Dermis blood vessel endothelial cell (primary cell): ENCODE data around the gene CMIP. TPM values are rescaled to one million over a fixed set of nuclear protein-coding genes. Genes with fewer than 3 reads are reported as not detected.
A peak's percentile ranks its signal among the peaks of the same experiment; 100 is the strongest.

Experiments
- DNase-seq: peaks from one replicate; pipeline ENCODE4 v3.0.0; 2010
- total RNA-seq: library from RNA; depleted of rRNA; stranded (reverse); fragments of >200 nt; gene quantifications from 2 replicates; pipeline ENCODE4 v1.2.3, GENCODE V29; 2014

Gene CMIP
- total RNA-seq, 1 donor from 2014 or later, result 39.0 TPM

GRCh38 chr16:81588326-81589081 is 143.9 kb downstream of the CMIP start:
- DNase-seq, result no peak

- no peak for DNase-seq
Observed at GRCh38 chr16:81589975-81590650, 145.5 kb downstream of the CMIP start.

GRCh38 chr16:81590714-81591544 is 146.3 kb downstream of the CMIP start:
- DNase-seq, result no peak

DNA sequence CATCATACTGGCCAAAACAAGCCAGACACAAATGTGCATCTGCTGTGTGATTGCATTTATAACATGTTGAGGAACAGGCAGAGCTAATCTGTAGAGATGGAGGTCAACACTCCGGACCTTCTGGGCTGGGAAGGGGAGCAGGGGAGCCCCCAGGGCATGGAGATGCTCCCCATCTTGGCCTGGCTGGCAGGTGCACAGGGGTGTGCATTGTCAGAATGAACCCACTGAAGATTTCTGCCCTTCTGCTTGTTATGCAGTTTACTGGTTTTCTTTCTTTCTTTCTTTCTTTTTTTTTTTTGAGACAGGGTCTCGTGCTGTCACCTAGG is 146.9 kb downstream of the CMIP start:
- DNase-seq, result no peak

DNA sequence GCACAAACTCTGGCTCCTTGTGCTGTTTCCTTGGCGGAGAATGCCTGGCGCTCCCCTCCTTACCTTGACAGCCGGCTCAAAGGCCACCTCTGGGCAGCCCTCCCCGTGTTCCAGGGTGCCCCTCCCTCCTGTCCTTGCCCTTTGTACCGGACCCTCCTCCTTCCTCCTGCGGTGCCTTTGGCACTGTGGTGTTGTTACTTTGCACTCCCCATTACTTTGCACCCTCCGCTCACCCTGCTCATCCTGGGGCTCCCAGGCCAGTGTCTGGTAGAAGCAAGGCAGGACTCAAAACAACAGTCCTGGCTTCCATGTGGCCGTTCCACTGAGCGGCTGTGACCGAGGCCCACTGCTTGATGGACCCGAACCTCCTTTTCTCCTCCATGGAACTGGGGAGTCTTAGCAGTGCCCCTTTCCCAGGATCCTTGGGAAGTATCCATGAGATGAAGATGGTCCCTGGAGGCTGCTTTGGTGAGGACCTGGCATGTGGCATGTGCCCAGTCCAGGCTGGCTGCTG is 147.8 kb downstream of the CMIP start:
- DNase-seq, result no peak

GRCh38 chr16:81593481-81593880 is 148.9 kb downstream of the CMIP start:
- no peak for DNase-seq

DNA sequence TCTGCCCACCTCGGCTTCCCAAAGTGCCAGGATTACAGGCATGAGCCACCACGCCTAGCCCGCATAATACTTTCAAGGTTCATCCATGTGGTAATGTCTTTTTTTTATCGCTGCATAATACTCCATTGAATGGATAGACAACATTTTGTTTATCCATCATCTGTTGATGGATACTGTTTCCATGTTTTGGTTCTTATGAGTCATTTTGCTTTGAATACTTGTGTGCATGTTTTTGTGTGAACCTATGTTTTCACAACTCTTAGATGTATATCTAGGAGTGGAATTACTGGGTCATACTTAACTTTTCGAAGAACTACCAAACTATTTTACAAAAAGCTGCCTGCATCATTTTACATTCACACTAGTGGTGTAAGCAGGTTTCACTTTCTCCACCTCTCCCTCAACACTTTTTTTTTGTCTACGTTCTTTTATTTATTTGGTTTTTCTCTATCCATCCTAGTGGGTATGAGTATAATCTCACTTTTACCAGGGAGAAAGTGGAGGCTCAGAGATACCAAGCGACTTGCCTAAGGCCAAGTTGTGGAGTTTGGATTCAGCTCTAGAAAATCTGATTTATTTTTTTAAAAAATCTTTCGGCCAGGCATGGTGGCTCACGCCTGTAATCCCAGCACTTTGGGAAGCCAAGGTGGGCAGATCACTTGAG is 151.2 kb downstream of the CMIP start:
- peak; percentile 50 for DNase-seq

DNA sequence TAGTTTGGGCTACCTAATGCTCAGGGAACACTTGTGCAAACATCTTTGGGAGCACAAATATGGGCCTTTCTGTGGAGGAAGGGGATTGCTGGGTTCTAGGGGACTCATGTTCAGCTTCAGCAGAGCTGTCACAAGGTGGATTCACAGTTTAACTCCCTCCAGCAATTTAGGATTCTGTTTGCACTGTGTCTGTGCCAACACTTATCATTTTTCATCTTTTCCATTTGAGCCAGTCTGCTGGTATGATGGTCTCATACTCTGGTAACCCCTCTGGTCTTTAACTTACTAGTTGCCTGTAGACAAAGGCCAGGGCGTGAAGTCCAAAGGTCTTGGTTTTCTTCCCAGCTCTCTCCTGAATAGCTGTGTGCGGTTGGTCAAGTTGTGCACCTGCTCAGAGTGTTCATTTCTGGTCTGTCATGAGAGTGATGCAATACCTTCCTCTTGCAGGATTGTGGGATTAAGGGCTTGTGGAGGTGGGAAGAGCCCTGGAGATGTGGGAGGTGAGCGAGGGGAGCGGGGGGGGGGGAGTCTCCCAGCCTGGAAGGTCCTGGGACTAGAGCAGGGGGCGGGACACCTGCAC is 152.6 kb downstream of the CMIP start:
- no peak for DNase-seq

- DNase-seq, result no peak
Observed at GRCh38 chr16:81598083-81598482, 153.5 kb downstream of the CMIP start.

- DNase-seq, result no peak
Observed at GRCh38 chr16:81599034-81599744, 154.6 kb downstream of the CMIP start.

DNA sequence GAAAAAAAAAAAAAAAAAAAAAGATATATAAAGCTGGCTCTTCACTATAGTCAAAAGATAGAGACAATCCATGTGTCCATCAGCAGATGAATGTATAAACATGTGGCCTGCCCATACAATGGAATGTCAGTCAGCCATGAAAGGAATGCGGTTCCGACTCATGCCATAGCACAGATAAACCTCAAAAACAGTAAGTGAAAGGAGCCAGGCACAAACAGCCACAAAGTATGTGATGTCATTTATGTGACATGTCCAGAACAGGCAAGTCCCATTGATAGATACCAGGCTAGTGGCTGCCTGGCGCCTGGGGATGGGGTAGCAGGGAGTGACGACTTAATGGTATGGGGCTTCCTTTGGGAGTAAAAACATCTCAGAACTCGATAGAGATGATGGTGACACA is 155.7 kb downstream of the CMIP start:
- peak; percentile 56 for DNase-seq

DNA sequence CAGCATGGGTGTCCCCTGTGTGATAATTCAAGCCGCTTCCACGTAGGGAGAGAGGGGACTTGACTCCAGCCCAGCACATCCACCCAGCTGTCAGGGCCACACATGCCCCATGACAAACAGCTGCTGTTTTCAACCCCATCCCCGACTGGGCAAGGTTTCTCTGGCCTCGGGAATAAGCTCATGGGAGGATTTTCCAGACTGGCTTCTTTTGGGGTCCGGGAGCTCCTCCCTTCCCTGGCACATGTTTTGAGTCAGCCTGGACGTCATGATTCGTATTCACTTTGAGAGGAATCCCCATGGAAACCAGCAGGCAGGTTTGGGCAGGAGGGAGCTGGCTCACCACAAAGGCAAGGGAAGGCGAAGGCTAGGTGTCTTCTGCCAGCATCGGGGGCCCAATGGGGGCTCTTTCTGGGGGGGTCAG is 156.4 kb downstream of the CMIP start:
- DNase-seq, result peak; percentile 48

GRCh38 chr16:81601601-81602255 is 157.1 kb downstream of the CMIP start:
- no peak for DNase-seq

- no peak for DNase-seq
Observed at GRCh38 chr16:81602256-81602776, 157.7 kb downstream of the CMIP start.

DNA sequence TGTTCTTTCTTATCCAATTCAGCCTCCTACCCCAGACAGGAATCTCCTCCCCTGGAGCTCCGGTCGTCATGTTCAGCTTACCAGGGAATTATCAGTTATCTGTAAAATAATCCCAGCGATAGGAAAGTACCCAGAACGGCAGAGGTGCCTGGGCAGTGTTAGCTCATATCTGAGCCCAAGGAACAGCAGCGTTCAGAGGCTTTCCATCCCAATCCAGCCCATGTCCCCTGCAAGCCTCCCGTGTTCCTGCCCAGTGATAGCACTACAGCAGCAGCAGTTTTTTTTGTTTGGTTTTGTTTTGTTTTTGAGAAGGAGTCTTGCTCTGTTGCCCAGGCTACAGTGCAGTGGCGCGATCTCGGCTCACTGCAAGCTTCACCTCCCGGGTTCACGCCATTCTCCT is 158.2 kb downstream of the CMIP start:
- DNase-seq, result no peak

DNA sequence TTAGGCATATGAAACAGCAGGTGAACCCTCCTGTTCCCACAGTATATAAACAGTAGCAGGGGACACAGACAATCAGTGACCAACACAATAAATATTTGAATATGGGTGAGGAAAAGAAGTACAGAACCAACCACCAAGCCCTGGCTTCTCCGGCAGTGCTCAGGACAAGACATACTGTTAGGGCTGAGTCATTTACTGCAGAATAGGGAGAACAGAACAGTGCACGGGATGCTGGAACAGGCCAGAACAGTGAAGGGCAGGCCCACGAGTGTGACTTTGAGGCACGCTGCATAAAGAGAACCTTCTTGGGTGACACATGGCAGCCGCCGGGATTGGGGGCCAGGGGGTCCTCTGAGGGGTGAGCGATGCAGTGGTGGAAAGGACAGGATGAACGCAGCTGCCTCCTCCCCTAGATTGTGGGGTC is 160.4 kb downstream of the CMIP start:
- peak; percentile 70 for DNase-seq

- DNase-seq, result no peak
Observed at GRCh38 chr16:81606039-81606438, 161.4 kb downstream of the CMIP start.

DNA sequence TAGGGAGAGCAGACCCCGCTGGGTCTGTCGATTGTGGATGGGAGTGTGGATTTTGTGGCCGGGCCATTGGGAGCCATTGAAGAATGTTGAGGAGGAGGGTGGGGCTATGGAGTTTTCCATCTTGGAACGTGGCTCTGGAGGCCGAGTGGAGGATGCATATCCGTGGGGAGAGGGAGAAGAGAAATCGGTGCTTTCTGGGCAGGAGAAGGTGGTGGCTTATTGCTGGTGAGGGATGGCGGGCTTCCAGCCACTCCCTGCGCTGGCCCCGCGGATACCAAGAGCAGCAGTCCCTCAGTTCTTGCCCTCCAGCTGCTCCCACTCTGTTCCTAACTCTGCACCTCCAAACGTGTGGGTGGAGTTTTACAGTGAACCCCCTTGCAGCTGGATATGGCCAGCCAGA is 162.4 kb downstream of the CMIP start:
- no peak for DNase-seq

- DNase-seq, result no peak
Observed at GRCh38 chr16:81607805-81608522, 163.4 kb downstream of the CMIP start.

GRCh38 chr16:81608523-81609209 is 164.1 kb downstream of the CMIP start:
- no peak for DNase-seq
